Liver (tissue), 9 donors: ENCODE data around the gene NEK6. TPM values are rescaled to one million over a fixed set of nuclear protein-coding genes. Genes with fewer than 3 reads are reported as not detected.
A peak's percentile ranks its signal among the peaks of the same experiment; 100 is the strongest.

Experiments used
- DNase-seq: peaks from one replicate; pipeline ENCODE4 v3.0.0-alpha.2; 2017; ENCODE audit warnings: low spot score
- H3K27ac ChIP-seq, 2 donors: one replicate each; pipeline ENCODE4 v1.7.0; 2013; ENCODE audit warnings: inconsistent platforms in 2 of 2, low read length in 2 of 2, control low read depth in 1 of 2, low read depth in 1 of 2, mild to moderate bottlenecking in 1 of 2
- H3K27me3 ChIP-seq, 4 donors: one replicate each; pipeline versions ENCODE4 v1.6.1 to v1.7.0; 2013; ENCODE audit warnings: low read length in 3 of 4, inconsistent platforms in 1 of 4, mild to moderate bottlenecking in 1 of 4, moderate library complexity in 1 of 4; ENCODE audit not compliant: control insufficient read depth in 4 of 4, insufficient read depth in 4 of 4
- H3K36me3 ChIP-seq, 4 donors: one replicate each; pipeline versions ENCODE4 v1.6.1 to v1.7.0; 2013; ENCODE audit warnings: low read length in 3 of 4, mild to moderate bottlenecking in 3 of 4, low read depth in 1 of 4, moderate library complexity in 1 of 4; ENCODE audit not compliant: control insufficient read depth in 4 of 4, insufficient read depth in 3 of 4
- H3K4me1 ChIP-seq, 4 donors: one replicate each; pipeline versions ENCODE4 v1.6.1 to v1.7.0; 2013; ENCODE audit warnings: low read length in 3 of 4, mild to moderate bottlenecking in 3 of 4, moderate library complexity in 1 of 4; ENCODE audit not compliant: control insufficient read depth in 4 of 4, insufficient read depth in 4 of 4
- H3K4me3 ChIP-seq, 3 donors: one replicate each; pipeline versions ENCODE4 v1.6.1 to v1.7.0; 2013; ENCODE audit warnings: low read length in 3 of 3, control low read depth in 1 of 3, low read depth in 1 of 3, mild to moderate bottlenecking in 1 of 3
- H3K9ac ChIP-seq, 2 donors: one replicate each; pipeline ENCODE4 v1.7.0; 2013; ENCODE audit warnings: low read length in 2 of 2, mild to moderate bottlenecking in 2 of 2, moderate library complexity in 2 of 2, control low read depth in 1 of 2, low read depth in 1 of 2
- H3K9me3 ChIP-seq, 4 donors: one replicate each; pipeline versions ENCODE4 v1.6.1 to v1.7.0; 2013; ENCODE audit warnings: low read length in 3 of 4; ENCODE audit not compliant: control insufficient read depth in 4 of 4
- ATF3 ChIP-seq: IDR thresholded peaks from 2 replicates; pipeline ENCODE4 v1.6.1; 2016; ENCODE audit warnings: antibody characterized with exemption
- CTCF ChIP-seq: fragments of 150-350 bp; IDR thresholded peaks from 2 replicates; pipeline ENCODE4 v1.5.1; 2017; ENCODE audit warnings: improper control_type of control experiment, low read depth, low read length; ENCODE audit not compliant: missing input control
- EGR1 ChIP-seq, 2 donors: IDR thresholded peaks; 2 replicates each; pipeline ENCODE4 v1.6.1; 2016 to 2018; ENCODE audit warnings: antibody characterized with exemption in 2 of 2, low read depth in 2 of 2
- FOXA1 ChIP-seq: IDR thresholded peaks from 2 replicates; pipeline ENCODE4 v1.6.1; 2016; ENCODE audit warnings: antibody characterized with exemption
- FOXA2 ChIP-seq: IDR thresholded peaks from 2 replicates; pipeline ENCODE4 v1.6.1; 2016; ENCODE audit warnings: antibody characterized with exemption
- GABPA ChIP-seq, 2 donors: IDR thresholded peaks in 1 of 2; conservative IDR thresholded peaks in 1 of 2; 2 replicates each; pipeline ENCODE4 v1.6.1; 2016; ENCODE audit warnings: antibody characterized with exemption in 2 of 2, mild to moderate bottlenecking in 1 of 2, moderate library complexity in 1 of 2
- HNF4A ChIP-seq, 2 donors: conservative IDR thresholded peaks; 2 replicates each; pipeline ENCODE4 v1.6.1; 2016; ENCODE audit warnings: antibody characterized with exemption in 2 of 2, mild to moderate bottlenecking in 2 of 2
- HNF4G ChIP-seq: IDR thresholded peaks from 2 replicates; pipeline ENCODE4 v1.6.1; 2016; ENCODE audit warnings: antibody characterized with exemption
- JUND ChIP-seq, 2 donors: IDR thresholded peaks; 2 replicates each; pipeline ENCODE4 v1.6.1; 2016; ENCODE audit warnings: antibody characterized with exemption in 2 of 2
- NR2F2 ChIP-seq: IDR thresholded peaks from 2 replicates; pipeline ENCODE4 v1.6.1; 2016; ENCODE audit warnings: antibody characterized with exemption
- RAD21 ChIP-seq, 2 donors: IDR thresholded peaks; 2 replicates each; pipeline ENCODE4 v1.6.1; 2016; ENCODE audit warnings: antibody characterized with exemption in 2 of 2, mild to moderate bottlenecking in 2 of 2
- REST ChIP-seq: IDR thresholded peaks from 2 replicates; pipeline ENCODE4 v1.6.1; 2016; ENCODE audit warnings: antibody characterized with exemption, mild to moderate bottlenecking
- RXRA ChIP-seq, 2 donors: IDR thresholded peaks; 2 replicates each; pipeline ENCODE4 v1.6.1; 2017 to 2018; ENCODE audit warnings: antibody characterized with exemption in 2 of 2, mild to moderate bottlenecking in 1 of 2
- SP1 ChIP-seq: IDR thresholded peaks from 2 replicates; pipeline ENCODE4 v1.6.1; 2018; ENCODE audit warnings: antibody characterized with exemption, mild to moderate bottlenecking
- YY1 ChIP-seq: IDR thresholded peaks from 2 replicates; pipeline ENCODE4 v1.6.1; 2016; ENCODE audit warnings: antibody characterized with exemption, mild to moderate bottlenecking
- ZBTB33 ChIP-seq: IDR thresholded peaks from 2 replicates; pipeline ENCODE4 v1.6.1; 2016; ENCODE audit warnings: antibody characterized with exemption
- WGBS: extraction: QIAGEN DNeasy Blood & Tissue Kit; methylation state at CpG from one replicate; pipeline ENCODE4 v1.1.7; 2013; 5-methylcytosine and 5-hydroxymethylcytosine counted together
- polyA plus RNA-seq, 2 donors: library from polyadenylated mRNA; stranded (reverse) in 1 of 2; unstranded in 1 of 2; fragments of 200-250 nt in 1 of 2; fragments of >200 nt in 1 of 2; fragmentation: Nextera tagmentation in 1 of 2; extraction: Ambion mirVana in 1 of 2; gene quantifications; one replicate each; pipeline versions ENCODE4 v1.2.1 to v1.2.3, GENCODE V29; 2013 to 2015
- total RNA-seq, 2 donors: library from RNA; depleted of rRNA; stranded (reverse); fragments of >200 nt; gene quantifications; one replicate each; pipeline ENCODE4 v1.2.3, GENCODE V29; 2014
- donor health status: healthy.
- donor health status: healthy.
- donor health status: healthy.
- donor health status: healthy.
- donor health status: healthy.

Gene NEK6
- total and polyA plus RNA-seq, 4 donors, result 32.5 to 49.7 (median 42.5) TPM

- H3K4me3 ChIP-seq, result no peak overlapping the region
- no peaks in the 10 kb centered on the region for H3K27me3 ChIP-seq
- H3K27ac ChIP-seq, result peak overlapping the region; percentile 17 to 95
- 90% methylated on average over 12 of the region's 12 CpGs for WGBS
- TF ChIP-seq FOXA1, result no peak
- TF ChIP-seq GABPA (IDR thresholded peaks at IDR 0.05 in 1 of 2, conservative IDR thresholded peaks at IDR 0.05 in 1 of 2), result no peak
- TF ChIP-seq NR2F2, result no peak
- TF ChIP-seq HNF4A (conservative IDR thresholded peaks at IDR 0.05), result no peak
- no peak for TF ChIP-seq CTCF
- TF ChIP-seq YY1, result no peak
- TF ChIP-seq EGR1 (IDR thresholded peaks at IDR 0.05; ENCODE audit: low read depth in 2 of 2), result no peak
- no peak for TF ChIP-seq SP1
- TF ChIP-seq ZBTB33, result no peak
- H3K36me3 ChIP-seq, result peaks cover 0 to 4% (median 2%) of the 10 kb centered on the region in 4 donors
- DNase-seq, result no peak
- no peaks in the 10 kb centered on the region for H3K9me3 ChIP-seq
- no peak overlapping the region for H3K9ac ChIP-seq
- peaks cover 17 to 78% (median 44%) of the 10 kb centered on the region in 4 donors for H3K4me1 ChIP-seq
These were observed 130.7 kb downstream of the NEK6 start for GRCh38 chr9:124388275-124389048.

- H3K4me1 ChIP-seq, result peaks cover 17 to 73% (median 41%) of the 10 kb centered on the region in 4 donors
- H3K9ac ChIP-seq, result no peak overlapping the region
- H3K4me3 ChIP-seq, result no peak overlapping the region
- no peak for DNase-seq
- H3K36me3 ChIP-seq, result no peaks in the 10 kb centered on the region
- H3K27ac ChIP-seq, result no peak overlapping the region
- 73% methylated on average over 7 of the region's 7 CpGs for WGBS
- no peaks in the 10 kb centered on the region for H3K9me3 ChIP-seq
- H3K27me3 ChIP-seq, result no peaks in the 10 kb centered on the region
- no peak for TF ChIP-seq FOXA1
- no peak for TF ChIP-seq ZBTB33
- TF ChIP-seq RAD21 (IDR thresholded peaks at IDR 0.05), result no peak
- TF ChIP-seq EGR1 (IDR thresholded peaks at IDR 0.05; ENCODE audit: low read depth in 2 of 2), result no peak
- TF ChIP-seq HNF4G, result no peak
- TF ChIP-seq RXRA (IDR thresholded peaks at IDR 0.05), result no peak
- TF ChIP-seq JUND (IDR thresholded peaks at IDR 0.05), result no peak
- no peak for TF ChIP-seq REST
- TF ChIP-seq GABPA (IDR thresholded peaks at IDR 0.05 in 1 of 2, conservative IDR thresholded peaks at IDR 0.05 in 1 of 2), result no peak
- TF ChIP-seq YY1, result no peak
- TF ChIP-seq ATF3, result no peak
- TF ChIP-seq FOXA2, result no peak
These were observed 131.6 kb downstream of the NEK6 start for GRCh38 chr9:124389146-124389939.
